Astrocyte (in vitro differentiated cells and primary cell): ENCODE measurements around the gene HS6ST2.

Experiments used
- CTCF ChIP-seq: IDR thresholded peaks from 2 replicates; pipeline ENCODE4 v1.5.1; 2011; ENCODE audit warnings: low read depth, mild to moderate bottlenecking, inconsistent platforms, low read length, moderate library complexity; ENCODE audit not compliant: insufficient read depth
- EZH2 ChIP-seq: IDR thresholded peaks from 2 replicates; pipeline ENCODE4 v1.6.1; 2012; ENCODE audit warnings: mild to moderate bottlenecking, low read length, inconsistent platforms; ENCODE audit not compliant: insufficient read depth

GRCh38 chrX:132751063-132751690 lies 207.3 kb downstream of the HS6ST2 start:
- TF ChIP-seq CTCF (no peak), EZH2 (no peak)
